ENCODE measurements around the gene ZNF541.

Gene ZNF541

GRCh38 chr19:47544476-47544875 is 28.5 kb downstream of the ZNF541 start:
- no peak overlapping the region for H3K4me3 ChIP-seq (ENCODE audit: control insufficient read depth in 1 of 7, extremely low read depth in 1 of 7, insufficient read depth in 4 of 7, low read depth in 2 of 7, low read length in 6 of 7)
- POLR2A ChIA-PET: no interaction called here

GRCh38 chr19:47544075-47544474 is 28.9 kb downstream of the ZNF541 start:
- DNase-seq: no peak
- H3K4me1 ChIP-seq (ENCODE audit: control extremely low read depth in 1 of 4, control insufficient read depth in 4 of 4, insufficient read depth in 4 of 4, low read length in 3 of 4): peaks cover 0 to 10% (median 9%) of the 10 kb centered on the region in 4 experiments
- no peaks in the 10 kb centered on the region for H3K9me3 ChIP-seq (ENCODE audit: control extremely low read depth in 1 of 5, control insufficient read depth in 4 of 5, insufficient read depth in 2 of 5, low read depth in 1 of 5, low read length in 4 of 5)
- CTCF ChIA-PET: no interaction called here
- H3K27ac ChIP-seq (ENCODE audit: insufficient read depth in 1 of 2, low read depth in 1 of 2, low read length in 2 of 2, poor library complexity in 1 of 2, severe bottlenecking in 2 of 2): no peak overlapping the region
- no peak overlapping the region for H3K4me3 ChIP-seq (ENCODE audit: control insufficient read depth in 1 of 7, extremely low read depth in 1 of 7, insufficient read depth in 4 of 7, low read depth in 2 of 7, low read length in 6 of 7)
- peaks cover 0 to 37% (median 11%) of the 10 kb centered on the region in 5 experiments for H3K27me3 ChIP-seq (replicated peaks in 2 of 5; ENCODE audit: control insufficient read depth in 4 of 5, insufficient read depth in 5 of 5, low read length in 4 of 5)
- WGBS (ENCODE audit: insufficient coverage): 97% methylated on average over 18 of the region's 18 CpGs
- H3K36me3 ChIP-seq (ENCODE audit: control insufficient read depth in 4 of 4, insufficient read depth in 4 of 4, low read length in 3 of 4): no peaks in the 10 kb centered on the region
- POLR2A ChIA-PET: no interaction called here

More at GRCh38 chr19:47544476-47544875, 28.5 kb downstream of the ZNF541 start:
- 93% methylated on average over 17 of the region's 22 CpGs for WGBS (ENCODE audit: insufficient coverage)
- Histone ChIP-seq H3K9me3 (ENCODE audit: control extremely low read depth in 1 of 5, control insufficient read depth in 4 of 5, insufficient read depth in 2 of 5, low read depth in 1 of 5, low read length in 4 of 5) (no peaks in the 10 kb centered on the region), H3K27me3 (replicated peaks in 2 of 5; ENCODE audit: control insufficient read depth in 4 of 5, insufficient read depth in 5 of 5, low read length in 4 of 5) (peaks cover 0 to 37% (median 11%) of the 10 kb centered on the region in 5 experiments), H3K27ac (ENCODE audit: insufficient read depth in 1 of 2, low read depth in 1 of 2, low read length in 2 of 2, poor library complexity in 1 of 2, severe bottlenecking in 2 of 2) (no peak overlapping the region), H3K36me3 (ENCODE audit: control insufficient read depth in 4 of 4, insufficient read depth in 4 of 4, low read length in 3 of 4) (no peaks in the 10 kb centered on the region), H3K4me1 (ENCODE audit: control extremely low read depth in 1 of 4, control insufficient read depth in 4 of 4, insufficient read depth in 4 of 4, low read length in 3 of 4) (peaks cover 0 to 10% (median 9%) of the 10 kb centered on the region in 4 experiments)
- CTCF ChIA-PET: no interaction called here
- no peak for DNase-seq

GRCh38 chr19:47542030-47542475 is 30.9 kb downstream of the ZNF541 start:
- H3K27me3 ChIP-seq (replicated peaks in 2 of 5; ENCODE audit: control insufficient read depth in 4 of 5, insufficient read depth in 5 of 5, low read length in 4 of 5): peaks cover 0 to 31% (median 9%) of the 10 kb centered on the region in 5 experiments
- H3K27ac ChIP-seq (ENCODE audit: insufficient read depth in 1 of 2, low read depth in 1 of 2, low read length in 2 of 2, poor library complexity in 1 of 2, severe bottlenecking in 2 of 2): no peak overlapping the region
- H3K4me1 ChIP-seq (ENCODE audit: control extremely low read depth in 1 of 4, control insufficient read depth in 4 of 4, insufficient read depth in 4 of 4, low read length in 3 of 4): peaks cover 0 to 10% (median 9%) of the 10 kb centered on the region in 4 experiments
- no peaks in the 10 kb centered on the region for H3K36me3 ChIP-seq (ENCODE audit: control insufficient read depth in 4 of 4, insufficient read depth in 4 of 4, low read length in 3 of 4)
- no peak overlapping the region for H3K4me3 ChIP-seq (ENCODE audit: control insufficient read depth in 1 of 7, extremely low read depth in 1 of 7, insufficient read depth in 4 of 7, low read depth in 2 of 7, low read length in 6 of 7)
- H3K9me3 ChIP-seq (ENCODE audit: control extremely low read depth in 1 of 5, control insufficient read depth in 4 of 5, insufficient read depth in 2 of 5, low read depth in 1 of 5, low read length in 4 of 5): no peaks in the 10 kb centered on the region
- WGBS (ENCODE audit: insufficient coverage): 97% methylated on average over 5 of the region's 9 CpGs
- CTCF ChIA-PET: interaction anchor here (1.3 kb wide), 1 partner anchor 27 kb away, joined by 3 read pairs; no protein-coding TSS in a partner anchor
- POLR2A ChIA-PET: no interaction called here
- no peak for DNase-seq

GRCh38 chr19:47541518-47541917 is 31.4 kb downstream of the ZNF541 start:
- POLR2A ChIA-PET: no interaction called here
- H3K9me3 ChIP-seq (ENCODE audit: control extremely low read depth in 1 of 5, control insufficient read depth in 4 of 5, insufficient read depth in 2 of 5, low read depth in 1 of 5, low read length in 4 of 5): no peaks in the 10 kb centered on the region
- H3K4me1 ChIP-seq (ENCODE audit: control extremely low read depth in 1 of 4, control insufficient read depth in 4 of 4, insufficient read depth in 4 of 4, low read length in 3 of 4): peaks cover 0 to 10% (median 9%) of the 10 kb centered on the region in 4 experiments
- CTCF ChIA-PET: no interaction called here
- H3K36me3 ChIP-seq (ENCODE audit: control insufficient read depth in 4 of 4, insufficient read depth in 4 of 4, low read length in 3 of 4): no peaks in the 10 kb centered on the region
- WGBS (ENCODE audit: insufficient coverage): 0% methylated on average over 2 of the region's 6 CpGs
- no peak overlapping the region for H3K4me3 ChIP-seq (ENCODE audit: control insufficient read depth in 1 of 7, extremely low read depth in 1 of 7, insufficient read depth in 4 of 7, low read depth in 2 of 7, low read length in 6 of 7)
- peak; percentile 37 to 78 (median 70) for DNase-seq
- no peak overlapping the region for H3K27ac ChIP-seq (ENCODE audit: insufficient read depth in 1 of 2, low read depth in 1 of 2, low read length in 2 of 2, poor library complexity in 1 of 2, severe bottlenecking in 2 of 2)
- peaks cover 0 to 30% (median 9%) of the 10 kb centered on the region in 5 experiments for H3K27me3 ChIP-seq (replicated peaks in 2 of 5; ENCODE audit: control insufficient read depth in 4 of 5, insufficient read depth in 5 of 5, low read length in 4 of 5)

- Histone ChIP-seq H3K27ac (ENCODE audit: insufficient read depth in 1 of 2, low read depth in 1 of 2, low read length in 2 of 2, poor library complexity in 1 of 2, severe bottlenecking in 2 of 2) (no peak overlapping the region), H3K9me3 (ENCODE audit: control extremely low read depth in 1 of 5, control insufficient read depth in 4 of 5, insufficient read depth in 2 of 5, low read depth in 1 of 5, low read length in 4 of 5) (no peaks in the 10 kb centered on the region), H3K4me1 (ENCODE audit: control extremely low read depth in 1 of 4, control insufficient read depth in 4 of 4, insufficient read depth in 4 of 4, low read length in 3 of 4) (peaks cover 0 to 10% (median 9%) of the 10 kb centered on the region in 4 experiments), H3K4me3 (ENCODE audit: control insufficient read depth in 1 of 7, extremely low read depth in 1 of 7, insufficient read depth in 4 of 7, low read depth in 2 of 7, low read length in 6 of 7) (no peak overlapping the region), H3K36me3 (ENCODE audit: control insufficient read depth in 4 of 4, insufficient read depth in 4 of 4, low read length in 3 of 4) (no peaks in the 10 kb centered on the region), H3K27me3 (replicated peaks in 2 of 5; ENCODE audit: control insufficient read depth in 4 of 5, insufficient read depth in 5 of 5, low read length in 4 of 5) (peaks cover 0 to 25% (median 9%) of the 10 kb centered on the region in 5 experiments)
- ChIA-PET CTCF (no interaction called here), POLR2A (no interaction called here)
- WGBS (ENCODE audit: insufficient coverage): 100% methylated on average over 1 of the region's 4 CpGs
- DNase-seq: peak in 1 of 3 donors; percentile 23
Observed at GRCh38 chr19:47540748-47541147, 32.2 kb downstream of the ZNF541 start.

GRCh38 chr19:47539747-47540311 is 33.1 kb downstream of the ZNF541 start:
- H3K4me1 ChIP-seq (ENCODE audit: control extremely low read depth in 1 of 4, control insufficient read depth in 4 of 4, insufficient read depth in 4 of 4, low read length in 3 of 4): peaks cover 0 to 7% (median 3%) of the 10 kb centered on the region in 4 experiments
- whole genome bisulfite sequencing (ENCODE audit: insufficient coverage): 94% methylated on average over 7 of the region's 12 CpGs
- no peak overlapping the region for H3K27ac ChIP-seq (ENCODE audit: insufficient read depth in 1 of 2, low read depth in 1 of 2, low read length in 2 of 2, poor library complexity in 1 of 2, severe bottlenecking in 2 of 2)
- peaks cover 0 to 15% (median 5%) of the 10 kb centered on the region in 5 experiments for H3K27me3 ChIP-seq (replicated peaks in 2 of 5; ENCODE audit: control insufficient read depth in 4 of 5, insufficient read depth in 5 of 5, low read length in 4 of 5)
- POLR2A ChIA-PET: no interaction called here
- CTCF ChIA-PET: no interaction called here
- H3K4me3 ChIP-seq (ENCODE audit: control insufficient read depth in 1 of 7, extremely low read depth in 1 of 7, insufficient read depth in 4 of 7, low read depth in 2 of 7, low read length in 6 of 7): no peak overlapping the region
- H3K9me3 ChIP-seq (ENCODE audit: control extremely low read depth in 1 of 5, control insufficient read depth in 4 of 5, insufficient read depth in 2 of 5, low read depth in 1 of 5, low read length in 4 of 5): no peaks in the 10 kb centered on the region
- DNase-seq: no peak
- H3K36me3 ChIP-seq (ENCODE audit: control insufficient read depth in 4 of 4, insufficient read depth in 4 of 4, low read length in 3 of 4): no peaks in the 10 kb centered on the region

GRCh38 chr19:47538812-47539211 is 34.1 kb downstream of the ZNF541 start:
- CTCF ChIA-PET: no interaction called here
- POLR2A ChIA-PET: no interaction called here

More at GRCh38 chr19:47538812-47539211, 34.1 kb downstream of the ZNF541 start:
- WGBS (ENCODE audit: insufficient coverage): 97% methylated on average over 5 of the region's 5 CpGs
- Histone ChIP-seq H3K36me3 (ENCODE audit: control insufficient read depth in 4 of 4, insufficient read depth in 4 of 4, low read length in 3 of 4) (no peaks in the 10 kb centered on the region), H3K4me3 (ENCODE audit: control insufficient read depth in 1 of 7, extremely low read depth in 1 of 7, insufficient read depth in 4 of 7, low read depth in 2 of 7, low read length in 6 of 7) (no peak overlapping the region), H3K9me3 (ENCODE audit: control extremely low read depth in 1 of 5, control insufficient read depth in 4 of 5, insufficient read depth in 2 of 5, low read depth in 1 of 5, low read length in 4 of 5) (no peaks in the 10 kb centered on the region), H3K4me1 (ENCODE audit: control extremely low read depth in 1 of 4, control insufficient read depth in 4 of 4, insufficient read depth in 4 of 4, low read length in 3 of 4) (peaks cover 0 to 7% (median 3%) of the 10 kb centered on the region in 4 experiments), H3K27me3 (replicated peaks in 2 of 5; ENCODE audit: control insufficient read depth in 4 of 5, insufficient read depth in 5 of 5, low read length in 4 of 5) (peaks cover 0 to 6% (median 0%) of the 10 kb centered on the region in 5 experiments), H3K27ac (ENCODE audit: insufficient read depth in 1 of 2, low read depth in 1 of 2, low read length in 2 of 2, poor library complexity in 1 of 2, severe bottlenecking in 2 of 2) (no peak overlapping the region)
- DNase-seq: no peak

All from common myeloid progenitor, CD34-positive (primary cell).